HG03342 (cell line): ENCODE results near the gene DST.

Experiments used
- ATAC-seq: cut with Tn5 transposase; IDR thresholded peaks from one replicate; pipeline ENCODE4 v1.9.1; 2021; ENCODE audit warnings: mild to moderate bottlenecking, moderate library complexity; ENCODE audit not compliant: unreplicated experiment

DST gene

GRCh38 chr6:56539527-56540105 is 103.1 kb downstream of the DST start:
- ATAC-seq = no peak

- no peak for ATAC-seq
Observed at GRCh38 chr6:56538851-56539250, 103.8 kb downstream of the DST start.

GRCh38 chr6:56537223-56537770 is 105.4 kb downstream of the DST start:
- ATAC-seq = no peak

GRCh38 chr6:56536536-56536935 is 106.2 kb downstream of the DST start:
- no peak for ATAC-seq

GRCh38 chr6:56535626-56536025 is 107.1 kb downstream of the DST start:
- no peak for ATAC-seq

GRCh38 chr6:56534680-56535419 is 107.8 kb downstream of the DST start:
- ATAC-seq = no peak

- ATAC-seq = no peak
Observed at GRCh38 chr6:56532766-56533551, 109.7 kb downstream of the DST start.

GRCh38 chr6:56531839-56532595 is 110.7 kb downstream of the DST start:
- no peak for ATAC-seq

GRCh38 chr6:56529594-56530191 is 113.0 kb downstream of the DST start:
- ATAC-seq = no peak

- no peak for ATAC-seq
Observed at GRCh38 chr6:56528412-56528841, 114.3 kb downstream of the DST start.

- no peak for ATAC-seq
Observed at GRCh38 chr6:56527934-56528333, 114.8 kb downstream of the DST start.

GRCh38 chr6:56526860-56527544 is 115.7 kb downstream of the DST start:
- no peak for ATAC-seq

- no peak for ATAC-seq
Observed at GRCh38 chr6:56525974-56526789, 116.5 kb downstream of the DST start.

- no peak for ATAC-seq
Observed at GRCh38 chr6:56524891-56525703, 117.6 kb downstream of the DST start.

- ATAC-seq = no peak
Observed at GRCh38 chr6:56522495-56523270, 120.0 kb downstream of the DST start.

- ATAC-seq = no peak
Observed at GRCh38 chr6:56521976-56522375, 120.7 kb downstream of the DST start.

- ATAC-seq = no peak
Observed at GRCh38 chr6:56521454-56521853, 121.2 kb downstream of the DST start.
